OCI-LY3 (cell line): ENCODE measurements around the gene CCL16.

Experiments used
- CTCF ChIP-seq: fragments of 200-600, 300-600 bp; sonication (generic); IDR thresholded peaks from 2 replicates; pipeline ENCODE4 v1.5.1; 2014; ENCODE audit warnings: antibody characterized with exemption, low read length, low read depth
- EZH2phosphoT487 ChIP-seq: fragments of 200-600 bp; shearing (Covaris generic); IDR thresholded peaks from 2 replicates; pipeline ENCODE4 v1.6.1; 2018; ENCODE audit warnings: antibody characterized with exemption, mixed run types, low read depth

- TF ChIP-seq CTCF, result peak; percentile 83
- TF ChIP-seq EZH2phosphoT487, result no peak
Measured at GRCh38 chr17:36008998-36009665, 27.8 kb upstream of the CCL16 start.
